K562 (cell line): ENCODE measurements around the gene INTS12. TPM values are rescaled to one million over a fixed set of nuclear protein-coding genes. Genes with fewer than 3 reads are reported as not detected.

Experiments used
- ADNP ChIP-seq: fragments of 200-800 bp; sonication (Bioruptor generic); IDR thresholded peaks from 2 replicates; pipeline ENCODE4 v1.6.1; 2016; ENCODE audit warnings: missing genetic modification characterization, missing compliant biosample characterization
- EGR1 ChIP-seq: fragments of 450-650 bp; conservative IDR thresholded peaks from 2 replicates; pipeline ENCODE4 v1.6.1; 2017; ENCODE audit warnings: mild to moderate bottlenecking
- FOXK1 ChIP-seq: sonication (generic); formaldehyde crosslinking; IDR thresholded peaks from 2 replicates; pipeline ENCODE4 v1.8.0; 2022; ENCODE audit warnings: missing genetic modification reagents, mild to moderate bottlenecking, borderline replicate concordance
- GABPB2 ChIP-seq: fragments of 250-450 bp; sonication (Bioruptor Pico); conservative IDR thresholded peaks from 2 replicates; pipeline ENCODE4 v1.5.1; 2021; ENCODE audit warnings: mild to moderate bottlenecking
- IRF2 ChIP-seq: sonication (generic); formaldehyde crosslinking; IDR thresholded peaks from 2 replicates; pipeline ENCODE4 v1.8.1; 2022; ENCODE audit warnings: mild to moderate bottlenecking, missing genetic modification reagents
- KAT7 ChIP-seq: sonication (generic); formaldehyde crosslinking; IDR thresholded peaks from 2 replicates; pipeline ENCODE4 v1.8.0; 2022; ENCODE audit warnings: missing genetic modification reagents, mild to moderate bottlenecking, borderline replicate concordance
- KHSRP ChIP-seq: fragments of 450-650 bp; IDR thresholded peaks from 2 replicates; pipeline ENCODE4 v1.6.1; 2017
- KLF1 ChIP-seq: fragments of 450-650 bp; IDR thresholded peaks from 2 replicates; pipeline ENCODE4 v1.6.1; 2016; ENCODE audit warnings: missing genetic modification characterization, missing compliant biosample characterization
- LCOR ChIP-seq: sonication (generic); formaldehyde crosslinking; IDR thresholded peaks from 2 replicates; pipeline ENCODE4 v1.8.0; 2022; ENCODE audit warnings: mild to moderate bottlenecking, missing genetic modification reagents
- NELFE ChIP-seq: IDR thresholded peaks from 2 replicates; pipeline ENCODE4 v1.6.1; 2011; ENCODE audit warnings: mild to moderate bottlenecking; ENCODE audit not compliant: insufficient read depth, insufficient read length
- NEUROD1 ChIP-seq: fragments of 150-350 bp; IDR thresholded peaks from 2 replicates; pipeline ENCODE4 v1.6.1; 2014; ENCODE audit warnings: borderline replicate concordance, low read length, low read depth; ENCODE audit not compliant: partially characterized antibody
- NFE2L1 ChIP-seq: fragments of 450-650 bp; IDR thresholded peaks from 2 replicates; pipeline ENCODE4 v1.6.1; 2016; ENCODE audit warnings: missing genetic modification characterization, low read depth, mild to moderate bottlenecking, missing compliant biosample characterization, moderate library complexity, borderline replicate concordance
- NR1H2 ChIP-seq: sonication (generic); formaldehyde crosslinking; IDR thresholded peaks from 2 replicates; pipeline ENCODE4 v1.4.0; 2020; ENCODE audit warnings: mild to moderate bottlenecking, missing genetic modification reagents
- SMAD2 ChIP-seq: fragments of 150-350 bp; IDR thresholded peaks from 2 replicates; pipeline ENCODE4 v1.6.1; 2014; ENCODE audit warnings: low read depth, mild to moderate bottlenecking, low read length
- TCF3 ChIP-seq: sonication (generic); formaldehyde crosslinking; IDR thresholded peaks from 2 replicates; pipeline ENCODE4 v1.4.0; 2020; ENCODE audit warnings: mild to moderate bottlenecking, missing genetic modification reagents
- XRCC4 ChIP-seq: IDR thresholded peaks from one replicate; pipeline ENCODE4 v1.6.1; 2011; ENCODE audit not compliant: insufficient read depth, insufficient read length; ENCODE audit errors: extremely low read depth
- ZBTB8A ChIP-seq: fragments of 450-650 bp; IDR thresholded peaks from 2 replicates; pipeline ENCODE4 v1.6.1; 2018; ENCODE audit warnings: mild to moderate bottlenecking, moderate library complexity; ENCODE audit not compliant: partially characterized antibody
- ZFP30 ChIP-seq: fragments of 250-450 bp; sonication (Bioruptor Pico); IDR thresholded peaks from 2 replicates; pipeline ENCODE4 v1.8.0; 2022; ENCODE audit warnings: moderate library complexity, mild to moderate bottlenecking, inconsistent platforms, borderline replicate concordance
- ZFPM2 ChIP-seq: fragments of 250-450 bp; sonication (Bioruptor Pico); IDR thresholded peaks from 2 replicates; pipeline ENCODE4 v1.5.1; 2022; ENCODE audit warnings: mild to moderate bottlenecking
- ZNF143 ChIP-seq: sonication (generic); formaldehyde crosslinking; IDR thresholded peaks from 2 replicates; pipeline ENCODE4 v1.9.0; 2022; ENCODE audit warnings: mild to moderate bottlenecking, missing genetic modification reagents
- ZNF24 ChIP-seq: fragments of 450-650 bp; IDR thresholded peaks from 2 replicates; pipeline ENCODE4 v1.6.1; 2016
- polyA plus RNA-seq, 8 experiments: library from polyadenylated mRNA; depleted of rRNA in 4 of 8; stranded (reverse) in 5 of 8; unstranded in 3 of 8; fragments of >200 nt; fragmentation: Nextera tagmentation in 2 of 8; fragmentation: Illumina TruSeq in 1 of 8; extraction: Ambion mirVana in 2 of 8; extraction: Trizol in 1 of 8; gene quantifications; 2 replicates each; pipeline versions ENCODE4 v1.2.1 to v1.2.3, GENCODE V29; 2011 to 2014; ENCODE audit warnings: inconsistent platforms in 1 of 8, missing spikeins in 1 of 8
- total RNA-seq, 7 experiments: library from RNA; depleted of rRNA in 6 of 7; stranded (reverse); fragments of >200 nt in 6 of 7; fragmentation: Illumina TruSeq in 2 of 7; extraction: Trizol in 2 of 7; gene quantifications; 2 replicates each; pipeline versions ENCODE4 v1.2.1 to v1.2.3, GENCODE V29; 2011 to 2021; ENCODE audit warnings: low replicate concordance in 1 of 7
- TF ChIP-seq, protein P1 (sequence below), 2 experiments: fragments of 150-350 bp in 1 of 2; IDR thresholded peaks; 2 replicates each; pipeline ENCODE4 v1.6.1; 2012 to 2016; ENCODE audit warnings: low read depth in 2 of 2, low read length in 2 of 2, mild to moderate bottlenecking in 1 of 2, moderate library complexity in 1 of 2
- TF ChIP-seq, protein P2 (sequence below): fragments of 250-450 bp; sonication (Bioruptor Pico); IDR thresholded peaks from 2 replicates; pipeline ENCODE4 v1.8.0; 2021; ENCODE audit warnings: mild to moderate bottlenecking, moderate library complexity

Gene INTS12
- total and polyA plus RNA-seq, 9 of the 15 experiments (the other 6 are each of a cell fraction or from before 2014, with no cell fraction given): 24.5 to 82.9 (median 41.2) TPM

DNA sequence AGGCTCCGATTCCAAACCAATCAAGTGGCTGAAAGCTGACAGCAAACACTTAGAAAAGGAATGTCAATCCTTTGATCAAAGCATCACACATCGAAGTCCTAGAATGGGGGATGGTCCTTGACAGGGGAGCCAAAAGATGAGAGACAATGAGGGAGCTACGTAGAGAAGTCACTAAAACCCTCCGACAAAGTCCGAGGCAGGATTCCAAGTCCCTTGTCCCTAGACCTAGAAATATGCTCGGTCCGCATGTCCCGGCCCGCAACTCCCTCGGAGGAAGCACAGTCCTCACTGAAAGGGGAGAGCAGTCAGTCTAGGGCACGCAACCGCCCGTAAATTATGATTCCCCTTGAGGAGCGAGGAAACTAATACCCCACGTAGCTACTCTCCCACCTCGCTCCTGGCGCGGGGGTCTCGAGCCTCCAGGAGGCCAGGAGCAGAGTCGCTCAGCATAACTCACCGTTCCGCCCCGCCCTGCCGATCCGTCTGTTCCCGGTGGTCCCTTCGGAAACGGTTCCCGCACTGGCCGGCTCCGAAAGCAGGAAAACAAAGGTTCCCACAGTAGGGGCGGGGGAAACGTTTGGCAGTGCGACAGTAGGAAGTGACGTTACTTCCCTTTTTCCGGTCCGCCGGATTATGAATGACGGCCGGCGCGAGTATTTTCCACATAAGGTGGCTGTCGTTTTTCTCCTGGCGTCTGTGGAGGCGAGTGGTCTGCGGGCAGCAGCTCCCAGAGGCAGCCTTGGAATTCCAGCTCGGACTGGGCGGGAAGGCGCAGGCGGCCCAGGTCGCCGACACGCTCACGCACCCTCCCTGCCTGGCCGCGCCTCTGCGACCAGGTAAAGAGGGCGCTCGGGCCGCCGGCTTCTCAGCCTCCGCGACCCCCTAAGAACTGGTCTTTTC is at the start of gene INTS12, which contains the start of gene GSTCD (continued):
- TF ChIP-seq KAT7 (CRISPR knock-in tag) (peak; percentile 93), ZNF143 (CRISPR knock-in tag) (no peak), ADNP (tag) (no peak), ZFPM2 (CRISPR knock-in tag) (no peak), TCF3 (CRISPR knock-in tag) (no peak), IRF2 (no peak; the same call in 1 of the 2 replicates), NFE2L1 (tag) (no peak), XRCC4 (no peak), NELFE (no peak), ZBTB8A (no peak), EGR1 (no peak; the same call in 1 of the 2 replicates), ZFP30 (no peak), SMAD2 (no peak), KHSRP (no peak), NR1H2 (CRISPR knock-in tag) (peak; percentile 8; the same call in 1 of the 2 replicates), KLF1 (tag) (peak; percentile 75), ZNF24 (peak; percentile 84), GABPB2 (CRISPR knock-in tag) (no peak), NEUROD1 (peak; percentile 94), LCOR (CRISPR knock-in tag) (peak; percentile 66), FOXK1 (CRISPR knock-in tag) (no peak)
- TF ChIP-seq, protein P1, sequence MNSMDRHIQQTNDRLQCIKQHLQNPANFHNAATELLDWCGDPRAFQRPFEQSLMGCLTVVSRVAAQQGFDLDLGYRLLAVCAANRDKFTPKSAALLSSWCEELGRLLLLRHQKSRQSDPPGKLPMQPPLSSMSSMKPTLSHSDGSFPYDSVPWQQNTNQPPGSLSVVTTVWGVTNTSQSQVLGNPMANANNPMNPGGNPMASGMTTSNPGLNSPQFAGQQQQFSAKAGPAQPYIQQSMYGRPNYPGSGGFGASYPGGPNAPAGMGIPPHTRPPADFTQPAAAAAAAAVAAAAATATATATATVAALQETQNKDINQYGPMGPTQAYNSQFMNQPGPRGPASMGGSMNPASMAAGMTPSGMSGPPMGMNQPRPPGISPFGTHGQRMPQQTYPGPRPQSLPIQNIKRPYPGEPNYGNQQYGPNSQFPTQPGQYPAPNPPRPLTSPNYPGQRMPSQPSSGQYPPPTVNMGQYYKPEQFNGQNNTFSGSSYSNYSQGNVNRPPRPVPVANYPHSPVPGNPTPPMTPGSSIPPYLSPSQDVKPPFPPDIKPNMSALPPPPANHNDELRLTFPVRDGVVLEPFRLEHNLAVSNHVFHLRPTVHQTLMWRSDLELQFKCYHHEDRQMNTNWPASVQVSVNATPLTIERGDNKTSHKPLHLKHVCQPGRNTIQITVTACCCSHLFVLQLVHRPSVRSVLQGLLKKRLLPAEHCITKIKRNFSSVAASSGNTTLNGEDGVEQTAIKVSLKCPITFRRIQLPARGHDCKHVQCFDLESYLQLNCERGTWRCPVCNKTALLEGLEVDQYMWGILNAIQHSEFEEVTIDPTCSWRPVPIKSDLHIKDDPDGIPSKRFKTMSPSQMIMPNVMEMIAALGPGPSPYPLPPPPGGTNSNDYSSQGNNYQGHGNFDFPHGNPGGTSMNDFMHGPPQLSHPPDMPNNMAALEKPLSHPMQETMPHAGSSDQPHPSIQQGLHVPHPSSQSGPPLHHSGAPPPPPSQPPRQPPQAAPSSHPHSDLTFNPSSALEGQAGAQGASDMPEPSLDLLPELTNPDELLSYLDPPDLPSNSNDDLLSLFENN (IDR thresholded peaks at IDR 0.05; ENCODE audit: low read depth in 2 of 2, low read length in 2 of 2): no peak; a peak in 1 of 4 replicates
- TF ChIP-seq, protein P2, sequence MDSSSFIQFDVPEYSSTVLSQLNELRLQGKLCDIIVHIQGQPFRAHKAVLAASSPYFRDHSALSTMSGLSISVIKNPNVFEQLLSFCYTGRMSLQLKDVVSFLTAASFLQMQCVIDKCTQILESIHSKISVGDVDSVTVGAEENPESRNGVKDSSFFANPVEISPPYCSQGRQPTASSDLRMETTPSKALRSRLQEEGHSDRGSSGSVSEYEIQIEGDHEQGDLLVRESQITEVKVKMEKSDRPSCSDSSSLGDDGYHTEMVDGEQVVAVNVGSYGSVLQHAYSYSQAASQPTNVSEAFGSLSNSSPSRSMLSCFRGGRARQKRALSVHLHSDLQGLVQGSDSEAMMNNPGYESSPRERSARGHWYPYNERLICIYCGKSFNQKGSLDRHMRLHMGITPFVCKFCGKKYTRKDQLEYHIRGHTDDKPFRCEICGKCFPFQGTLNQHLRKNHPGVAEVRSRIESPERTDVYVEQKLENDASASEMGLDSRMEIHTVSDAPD (CRISPR knock-in tag): no peak
